Renal cortex interstitium (tissue), 15 donors: ENCODE measurements around the gene TAGLN3. TPM values are rescaled to one million over a fixed set of nuclear protein-coding genes. Genes with fewer than 3 reads are reported as not detected.
A peak's percentile ranks its signal among the peaks of the same experiment; 100 is the strongest.

Experiments used
- DNase-seq, 11 donors: peaks; one replicate each; pipeline ENCODE4 v3.0.0-alpha.2; 2013; ENCODE audit warnings: low read depth in 9 of 11, low spot score in 4 of 11; ENCODE audit errors: extremely low read depth in 1 of 11
- long read RNA-seq, 16 experiments: transcript quantifications; one replicate each; lab custom pipeline, GENCODE V29; 2026
- polyA plus RNA-seq, 3 donors: library from polyadenylated mRNA; unstranded; fragments of 120-200 nt; gene quantifications; one replicate each; pipeline ENCODE4 v1.2.1, GENCODE V29; 2013; ENCODE audit not compliant: insufficient read length in 3 of 3

TAGLN3 gene
- polyA plus RNA-seq: 1 to 10 TPM; 1.5 to 3.0 (median 1.9) TPM
- long read RNA-seq, donor 1: 0 reads
- long read RNA-seq, donor 2: 0 reads
- long read RNA-seq, donor 3, partial matches to known transcripts: 0 of 3 reads
- long read RNA-seq, donor 3, other reads (novel, unspliced or antisense): 0 of 3 reads
- long read RNA-seq, donor 4: 0 reads
- long read RNA-seq, donor 5: 0 reads
- long read RNA-seq, donor 6, partial matches to known transcripts: 0 of 2 reads
- long read RNA-seq, donor 6, other reads (novel, unspliced or antisense): 0 of 2 reads
- long read RNA-seq, donor 7, partial matches to known transcripts: 0 of 4 reads
- long read RNA-seq, donor 7, other reads (novel, unspliced or antisense): 0 of 4 reads
- long read RNA-seq, donor 8, partial matches to known transcripts: 0 of 2 reads
- long read RNA-seq, donor 8, other reads (novel, unspliced or antisense): 0 of 2 reads
- long read RNA-seq, donor 9, partial matches to known transcripts: 0 of 2 reads
- long read RNA-seq, donor 9, other reads (novel, unspliced or antisense): 0 of 2 reads
- long read RNA-seq, donor 10, partial matches to known transcripts: 0 of 2 reads
- long read RNA-seq, donor 10, other reads (novel, unspliced or antisense): 0 of 2 reads
- long read RNA-seq, donor 11: 0 reads
- long read RNA-seq, donor 12: 0 reads
- long read RNA-seq, donor 13, partial matches to known transcripts: 0 of 3 reads
- long read RNA-seq, donor 13, other reads (novel, unspliced or antisense): 0 of 3 reads
- long read RNA-seq, donor 14, partial matches to known transcripts: 0 of 2 reads
- long read RNA-seq, donor 14, other reads (novel, unspliced or antisense): 0 of 2 reads
- long read RNA-seq, donor 15: 0 reads
- long read RNA-seq, donor 16, transcript TAGLN3-203 (4 exons, 1,164 nt): major isoform, 8 of 8 reads
- long read RNA-seq, donor 16, partial matches to known transcripts: 0 of 8 reads
- long read RNA-seq, donor 16, other reads (novel, unspliced or antisense): 0 of 8 reads

DNA sequence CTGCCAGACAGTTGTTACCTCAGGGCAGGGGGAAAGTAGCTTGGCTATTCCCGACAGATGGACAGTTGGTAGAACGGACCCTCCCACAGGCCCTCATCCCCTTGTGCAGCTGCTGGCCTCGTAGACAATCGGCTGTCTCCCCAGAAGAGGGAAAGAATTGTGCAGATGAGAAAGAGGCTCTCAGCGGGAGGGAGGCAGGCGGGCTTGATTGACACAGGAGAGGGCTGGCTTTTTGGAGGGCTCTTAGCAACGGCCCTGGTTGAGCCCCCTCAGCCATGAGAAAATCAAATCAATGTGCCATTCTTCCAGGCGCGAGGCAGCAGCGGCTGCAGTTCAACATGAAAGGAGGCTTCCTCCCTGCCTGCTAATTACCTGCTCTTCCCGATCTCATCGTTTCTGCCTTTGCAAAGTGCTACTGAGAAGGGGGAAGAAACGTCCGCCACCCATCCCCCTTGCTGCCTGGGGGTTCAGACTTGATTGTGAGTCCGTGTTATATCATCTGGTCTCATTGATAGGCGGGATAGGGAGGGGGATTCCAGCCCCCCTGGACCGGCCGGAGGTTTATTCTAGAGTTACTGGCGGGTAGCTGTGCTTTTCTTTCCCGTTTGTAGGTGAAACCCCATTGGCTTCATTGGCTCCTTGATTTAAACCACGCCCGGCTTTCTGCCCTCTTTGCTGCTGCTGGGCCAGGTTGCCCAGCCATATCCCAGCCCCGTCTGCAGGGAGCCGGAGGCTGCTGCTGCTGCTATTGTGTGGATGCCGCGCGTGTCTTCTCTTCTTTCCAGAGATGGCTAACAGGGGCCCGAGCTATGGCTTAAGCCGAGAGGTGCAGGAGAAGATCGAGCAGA is at the start of gene TAGLN3:
Gene TAGLN3 (plus strand): TSS at position 287 of the 848 bp plus-strand sequence. CDS start 501 bp downstream, at position 788.
- DNase-seq: peak in 1 of 11 donors; percentile 43

DNA sequence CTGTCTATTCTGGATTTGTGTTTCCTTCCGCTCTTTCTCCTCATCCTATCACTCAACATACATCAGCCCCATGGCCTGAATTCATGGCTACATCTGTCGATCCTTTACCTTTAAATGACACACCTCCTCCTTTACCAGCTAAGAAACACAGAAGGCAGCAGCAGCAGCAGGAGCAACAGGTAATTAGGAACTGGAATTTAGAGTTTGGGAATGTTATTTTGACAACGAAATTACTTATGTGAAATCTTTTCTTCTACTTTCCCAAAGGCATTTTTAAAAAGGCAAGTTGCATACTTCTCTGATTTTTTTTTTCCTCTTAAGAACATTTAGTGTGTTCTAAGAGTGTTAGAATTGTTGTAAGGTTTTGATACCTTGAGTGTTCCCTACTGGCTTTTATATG is 49.0 kb upstream of the TAGLN3 start:
- no peak for DNase-seq

DNA sequence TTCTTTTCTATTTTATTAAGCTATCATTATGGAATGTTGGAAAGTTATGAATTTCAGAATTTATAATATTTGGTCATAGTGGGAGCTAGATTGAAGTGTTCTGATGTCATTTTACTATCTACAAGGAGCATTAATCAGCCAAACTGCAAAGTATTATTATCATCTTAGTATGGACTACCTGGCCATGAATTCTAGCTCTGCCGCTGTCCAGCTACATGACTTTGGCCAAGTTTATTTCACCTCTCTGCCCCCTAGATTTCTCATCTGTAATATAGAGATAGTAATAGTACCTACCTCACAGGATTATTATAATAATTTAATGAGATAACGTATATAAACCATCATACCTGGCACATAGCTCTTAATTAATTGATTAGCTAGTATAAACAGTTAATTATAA is 47.7 kb upstream of the TAGLN3 start:
- DNase-seq: no peak

GRCh38 chr3:111952086-111952485 is 46.6 kb upstream of the TAGLN3 start:
- no peak for DNase-seq

GRCh38 chr3:111952866-111953450 is 45.8 kb upstream of the TAGLN3 start:
- DNase-seq: no peak

GRCh38 chr3:111954228-111954990 is 44.3 kb upstream of the TAGLN3 start:
- no peak for DNase-seq

DNA sequence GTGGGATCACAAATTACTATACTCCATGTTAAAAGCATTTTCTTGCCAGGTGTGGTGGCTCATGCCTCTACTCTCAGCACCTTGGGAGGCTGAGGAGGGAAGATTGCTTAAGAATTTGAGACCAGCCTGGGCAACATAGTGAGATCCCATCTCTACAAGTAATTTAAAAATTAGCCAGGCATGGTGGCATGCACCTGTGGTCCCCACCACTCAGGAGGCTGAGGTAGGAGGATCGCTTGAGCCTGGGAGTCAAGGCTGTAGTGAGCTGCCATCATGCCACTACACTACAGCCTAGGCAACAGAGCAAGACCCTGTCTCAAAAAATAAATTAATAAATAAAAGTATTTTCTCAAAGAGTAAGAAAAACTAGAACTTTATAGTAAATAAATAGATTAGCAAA is 42.8 kb upstream of the TAGLN3 start:
- DNase-seq: no peak

- DNase-seq: no peak
Observed at GRCh38 chr3:111956449-111956848, 42.3 kb upstream of the TAGLN3 start.

- DNase-seq: no peak
Observed at GRCh38 chr3:111956995-111957734, 41.6 kb upstream of the TAGLN3 start.

GRCh38 chr3:111961461-111962164 is 37.1 kb upstream of the TAGLN3 start:
- DNase-seq: peak in 2 of 11 donors; percentile 37 to 52

- DNase-seq: no peak
Observed at GRCh38 chr3:111963424-111963823, 35.3 kb upstream of the TAGLN3 start.

DNA sequence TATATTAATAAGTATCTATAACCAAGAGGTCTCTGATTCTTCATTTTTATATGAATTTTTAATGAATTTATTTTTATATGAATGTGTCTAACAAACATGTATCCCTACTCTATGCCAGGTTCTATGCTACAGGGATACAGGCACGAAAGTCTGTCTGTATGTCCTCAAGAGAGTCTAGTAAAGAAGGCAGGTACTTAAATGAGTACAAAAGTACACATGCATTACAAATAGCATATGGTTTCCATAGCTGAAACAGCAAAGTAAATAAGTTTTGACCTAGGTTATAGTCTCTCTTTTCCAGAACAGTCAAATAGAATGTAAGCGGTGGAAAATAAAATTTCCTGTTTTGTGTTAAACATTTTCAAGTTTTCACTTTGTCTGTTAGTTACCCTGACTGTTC is 33.2 kb upstream of the TAGLN3 start:
- no peak for DNase-seq

DNA sequence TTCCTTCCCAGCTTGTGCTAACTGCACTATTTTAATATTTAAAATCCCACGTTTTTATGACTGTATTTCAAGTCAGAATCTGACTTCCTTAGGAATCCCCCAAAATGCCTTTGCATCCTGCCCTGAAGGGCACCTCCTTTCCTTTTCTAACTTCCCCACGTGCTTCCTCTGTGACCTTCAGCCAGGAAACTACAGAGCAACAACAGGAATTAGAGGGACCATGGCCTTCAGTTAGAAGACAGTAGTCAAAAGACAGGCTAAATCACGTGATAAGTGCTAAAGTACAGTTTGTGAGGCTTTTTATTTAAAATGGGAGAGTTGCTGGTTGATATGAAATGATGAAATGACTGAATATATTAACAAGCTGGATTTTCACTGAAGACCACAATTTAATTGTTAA is 31.7 kb upstream of the TAGLN3 start:
- peak in 1 of 11 donors; percentile 17 for DNase-seq

GRCh38 chr3:111967651-111968274 is 31.0 kb upstream of the TAGLN3 start:
- peak; percentile 67 to 82 (median 74) for DNase-seq

- no peak for DNase-seq
Observed at GRCh38 chr3:111968319-111969054, 30.2 kb upstream of the TAGLN3 start.
